ENCODE data around the gene LRRC8E.
"Not testable (repeated sequence)": the region's sequence is repeated elsewhere in the genome, so short reads cannot be mapped to it uniquely, and the experiment has no call there.

Gene LRRC8E

GRCh38 chr19:7926727-7927604 lies 38.7 kb downstream of the LRRC8E start:
- in situ Hi-C loops (cut with HindIII; ENCODE audit: low pct_unique_long_range_greater_than_20kb, low sequenced_read_pairs): no loop called here
- DNase-seq (ENCODE audit: low read depth in 1 of 2, low spot score in 1 of 2): no peak
- no peak for TF ChIP-seq JUND (IDR thresholded peaks at IDR 0.05; ENCODE audit: low read depth)

- no peak for TF ChIP-seq JUND (IDR thresholded peaks at IDR 0.05; ENCODE audit: low read depth)
- in situ Hi-C loops (cut with HindIII; ENCODE audit: low pct_unique_long_range_greater_than_20kb, low sequenced_read_pairs): no loop called here
- no peak for DNase-seq (ENCODE audit: low read depth in 1 of 2, low spot score in 1 of 2)
Observed at GRCh38 chr19:7927605-7928333, 39.5 kb downstream of the LRRC8E start.

- in situ Hi-C loops (cut with HindIII; ENCODE audit: low pct_unique_long_range_greater_than_20kb, low sequenced_read_pairs): no loop called here
- TF ChIP-seq JUND (IDR thresholded peaks at IDR 0.05; ENCODE audit: low read depth): no peak
- DNase-seq (ENCODE audit: low read depth in 1 of 2, low spot score in 1 of 2): no peak
Observed at GRCh38 chr19:7928334-7928706, 40.0 kb downstream of the LRRC8E start.

GRCh38 chr19:7928741-7929701 lies 40.7 kb downstream of the LRRC8E start:
- DNase-seq (ENCODE audit: low read depth in 1 of 2, low spot score in 1 of 2): no peak
- TF ChIP-seq JUND (IDR thresholded peaks at IDR 0.05; ENCODE audit: low read depth): no peak
- in situ Hi-C loops (cut with HindIII; ENCODE audit: low pct_unique_long_range_greater_than_20kb, low sequenced_read_pairs): no loop called here

- DNase-seq (ENCODE audit: low read depth in 1 of 2, low spot score in 1 of 2); in situ Hi-C loops (cut with HindIII; ENCODE audit: low pct_unique_long_range_greater_than_20kb, low sequenced_read_pairs): not testable (repeated sequence)
Observed at GRCh38 chr19:7930030-7930429, 41.7 kb downstream of the LRRC8E start.

DNA sequence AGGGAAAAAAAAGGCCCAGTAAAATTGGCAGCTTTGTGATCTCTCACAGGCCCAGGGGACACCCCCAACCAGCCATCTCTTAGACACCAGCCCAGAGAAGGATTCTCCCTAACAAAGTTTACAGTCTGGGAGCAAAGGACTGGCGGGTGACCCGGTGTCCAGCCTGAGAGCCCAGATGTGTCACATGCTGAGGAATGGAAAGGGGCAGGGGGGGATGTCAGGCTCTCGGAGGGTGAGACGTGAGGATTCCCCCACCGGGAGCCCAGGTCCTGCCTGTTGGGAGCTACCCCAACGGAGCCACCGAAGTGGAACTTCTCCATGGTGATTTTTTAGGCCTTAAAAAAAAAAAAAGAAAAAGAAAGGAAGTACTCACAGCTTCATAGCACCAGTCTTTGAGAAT lies 42.5 kb downstream of the LRRC8E start:
- no peak for DNase-seq (ENCODE audit: low read depth in 1 of 2, low spot score in 1 of 2)
- in situ Hi-C loops (cut with HindIII; ENCODE audit: low pct_unique_long_range_greater_than_20kb, low sequenced_read_pairs): no loop called here
- TF ChIP-seq JUND (IDR thresholded peaks at IDR 0.05; ENCODE audit: low read depth): no peak

GRCh38 chr19:7931221-7932061 lies 43.1 kb downstream of the LRRC8E start:
- no peak for DNase-seq (ENCODE audit: low read depth in 1 of 2, low spot score in 1 of 2)
- in situ Hi-C loops (cut with HindIII; ENCODE audit: low pct_unique_long_range_greater_than_20kb, low sequenced_read_pairs): no loop called here
- no peak for TF ChIP-seq JUND (IDR thresholded peaks at IDR 0.05; ENCODE audit: low read depth)

GRCh38 chr19:7932276-7932929 lies 44.1 kb downstream of the LRRC8E start:
- in situ Hi-C loops (cut with HindIII; ENCODE audit: low pct_unique_long_range_greater_than_20kb, low sequenced_read_pairs): no loop called here
- TF ChIP-seq JUND (IDR thresholded peaks at IDR 0.05; ENCODE audit: low read depth): no peak
- DNase-seq (ENCODE audit: low read depth in 1 of 2, low spot score in 1 of 2): no peak

DNA sequence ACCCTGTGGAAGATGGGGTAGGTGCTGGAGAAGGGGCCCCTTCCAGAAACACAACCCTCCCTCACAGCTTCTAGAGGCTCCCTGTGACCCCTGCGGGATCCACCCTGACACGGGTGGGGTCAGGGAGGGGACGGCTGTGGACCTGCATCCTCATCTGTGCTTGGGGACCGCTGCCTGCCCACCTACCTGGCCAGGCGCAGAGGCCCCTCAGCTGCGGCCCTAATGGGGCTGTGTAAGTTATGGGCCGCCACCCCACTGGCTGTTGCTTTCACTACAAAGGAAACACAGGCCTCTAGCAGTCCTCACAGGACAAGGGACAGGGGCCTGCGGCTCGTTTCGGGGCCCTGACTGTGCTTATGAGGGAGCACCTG lies 44.6 kb downstream of the LRRC8E start:
- no peak for TF ChIP-seq JUND (IDR thresholded peaks at IDR 0.05; ENCODE audit: low read depth)
- in situ Hi-C loops (cut with HindIII; ENCODE audit: low pct_unique_long_range_greater_than_20kb, low sequenced_read_pairs): no loop called here
- DNase-seq (ENCODE audit: low read depth in 1 of 2, low spot score in 1 of 2): no peak

DNA sequence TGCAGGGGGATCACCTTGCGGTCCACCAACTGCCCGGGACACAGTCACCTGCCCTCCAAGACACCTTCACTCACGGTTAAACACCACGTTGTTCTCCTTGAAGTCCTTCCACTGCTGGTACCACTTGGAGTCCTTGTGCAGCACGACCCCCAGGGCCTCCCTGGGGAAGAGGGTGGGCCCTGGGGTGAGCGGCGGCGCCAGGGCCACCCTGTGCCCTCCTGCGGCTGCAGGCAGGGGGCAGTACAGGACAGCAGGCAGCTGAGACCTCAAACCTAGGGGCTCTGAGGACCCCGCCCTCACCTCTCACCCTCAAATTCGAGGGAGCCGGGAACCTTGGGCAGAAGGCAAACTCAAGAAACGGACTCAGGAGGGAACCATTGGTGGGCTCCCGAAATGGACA lies 45.1 kb downstream of the LRRC8E start:
- DNase-seq (ENCODE audit: low read depth in 1 of 2, low spot score in 1 of 2): no peak

More for the DNA sequence above, 45.1 kb downstream of the LRRC8E start:
- TF ChIP-seq JUND (IDR thresholded peaks at IDR 0.05; ENCODE audit: low read depth): no peak
- in situ Hi-C loops (cut with HindIII; ENCODE audit: low pct_unique_long_range_greater_than_20kb, low sequenced_read_pairs): no loop called here

Data from T47D (cell line).